ENCODE measurements around the gene CD44.

The CD44 gene

GRCh38 chr11:35144136-35144741, 5.3 kb downstream of the CD44 start:
- peaks cover 15% of the 10 kb centered on the region for H3K36me3 ChIP-seq (ENCODE audit: insufficient read depth, low read length)
- peaks cover 62% of the 10 kb centered on the region for H3K4me1 ChIP-seq (ENCODE audit: insufficient read depth, low read length)
- H2AFZ ChIP-seq (ENCODE audit: low read depth, low read length) = no peak overlapping the region
- H3K27me3 ChIP-seq (ENCODE audit: insufficient read depth, low read length, poor library complexity) = no peaks in the 10 kb centered on the region
- TF ChIP-seq EZH2 (IDR thresholded peaks at IDR 0.05; ENCODE audit: borderline replicate concordance, low read depth, low read length, severe bottlenecking) (no peak), CTCF (IDR thresholded peaks at IDR 0.05; ENCODE audit: borderline replicate concordance, extremely low read depth, low read length, poor library complexity, severe bottlenecking) (peak; percentile 25)
- peak; percentile 79 for ATAC-seq (ENCODE audit: insufficient read depth, low read depth)
- peak overlapping the region in 1 of 2 experiments; percentile 33; a peak in 2 of 4 replicates for H3K4me3 ChIP-seq (ENCODE audit: low read depth in 1 of 2, low read length in 2 of 2)
- H3K9ac ChIP-seq (ENCODE audit: low read depth, low read length) = peak overlapping the region; percentile 16; the same call in 1 of the 2 replicates
- peak overlapping the region; percentile 74 for H3K27ac ChIP-seq (ENCODE audit: low read length)
- peaks cover 21% of the 10 kb centered on the region; the same call in 1 of the 2 replicates for H4K20me1 ChIP-seq (ENCODE audit: insufficient read depth, low read length)
- H3K79me2 ChIP-seq (ENCODE audit: insufficient read depth, low read length) = peaks cover 92% of the 10 kb centered on the region
- DNase-seq = peak; percentile 77
- no peaks in the 10 kb centered on the region for H3K9me3 ChIP-seq (ENCODE audit: insufficient read depth, low read length, severe bottlenecking)
- peak overlapping the region; percentile 50 for H3K4me2 ChIP-seq (ENCODE audit: insufficient read depth, low read length)

- Histone ChIP-seq H2AFZ (ENCODE audit: low read depth, low read length) (no peak overlapping the region), H3K27me3 (ENCODE audit: insufficient read depth, low read length, poor library complexity) (no peaks in the 10 kb centered on the region), H3K4me1 (ENCODE audit: insufficient read depth, low read length) (peaks cover 58% of the 10 kb centered on the region), H3K36me3 (ENCODE audit: insufficient read depth, low read length) (peaks cover 15% of the 10 kb centered on the region), H3K9ac (ENCODE audit: low read depth, low read length) (no peak overlapping the region), H3K4me3 (ENCODE audit: low read depth in 1 of 2, low read length in 2 of 2) (no peak overlapping the region), H3K79me2 (ENCODE audit: insufficient read depth, low read length) (peaks cover 92% of the 10 kb centered on the region), H3K9me3 (ENCODE audit: insufficient read depth, low read length, severe bottlenecking) (no peaks in the 10 kb centered on the region), H4K20me1 (ENCODE audit: insufficient read depth, low read length) (peaks cover 21% of the 10 kb centered on the region; the same call in 1 of the 2 replicates), H3K27ac (ENCODE audit: low read length) (peak overlapping the region; percentile 74), H3K4me2 (ENCODE audit: insufficient read depth, low read length) (peak overlapping the region; percentile 50)
- no peak for DNase-seq
- ATAC-seq (ENCODE audit: insufficient read depth, low read depth) = no peak
- TF ChIP-seq EZH2 (IDR thresholded peaks at IDR 0.05; ENCODE audit: borderline replicate concordance, low read depth, low read length, severe bottlenecking) = no peak
- TF ChIP-seq CTCF (IDR thresholded peaks at IDR 0.05; ENCODE audit: borderline replicate concordance, extremely low read depth, low read length, poor library complexity, severe bottlenecking) = no peak
These were observed 5.8 kb downstream of the CD44 start for GRCh38 chr11:35144806-35145205.

- Histone ChIP-seq H2AFZ (ENCODE audit: low read depth, low read length) (no peak overlapping the region), H3K27me3 (ENCODE audit: insufficient read depth, low read length, poor library complexity) (no peaks in the 10 kb centered on the region), H3K36me3 (ENCODE audit: insufficient read depth, low read length) (peaks cover 15% of the 10 kb centered on the region), H3K79me2 (ENCODE audit: insufficient read depth, low read length) (peaks cover 92% of the 10 kb centered on the region), H3K4me3 (ENCODE audit: low read depth in 1 of 2, low read length in 2 of 2) (no peak overlapping the region), H3K9me3 (ENCODE audit: insufficient read depth, low read length, severe bottlenecking) (no peaks in the 10 kb centered on the region), H3K4me1 (ENCODE audit: insufficient read depth, low read length) (peaks cover 54% of the 10 kb centered on the region), H4K20me1 (ENCODE audit: insufficient read depth, low read length) (peaks cover 21% of the 10 kb centered on the region; the same call in 1 of the 2 replicates), H3K4me2 (ENCODE audit: insufficient read depth, low read length) (peak overlapping the region; percentile 50; the same call in 1 of the 2 replicates), H3K9ac (ENCODE audit: low read depth, low read length) (no peak overlapping the region), H3K27ac (ENCODE audit: low read length) (peak overlapping the region; percentile 74; the same call in 1 of the 2 replicates)
- DNase-seq = no peak
- TF ChIP-seq EZH2 (IDR thresholded peaks at IDR 0.05; ENCODE audit: borderline replicate concordance, low read depth, low read length, severe bottlenecking) = no peak
- no peak for ATAC-seq (ENCODE audit: insufficient read depth, low read depth)
These were observed 6.3 kb downstream of the CD44 start for GRCh38 chr11:35145271-35145670.

GRCh38 chr11:35146074-35146521, 7.1 kb downstream of the CD44 start:
- Histone ChIP-seq H4K20me1 (ENCODE audit: insufficient read depth, low read length) (peaks cover 21% of the 10 kb centered on the region; the same call in 1 of the 2 replicates), H3K27me3 (ENCODE audit: insufficient read depth, low read length, poor library complexity) (no peaks in the 10 kb centered on the region), H3K4me3 (ENCODE audit: low read depth in 1 of 2, low read length in 2 of 2) (no peak overlapping the region), H3K4me2 (ENCODE audit: insufficient read depth, low read length) (no peak overlapping the region), H3K27ac (ENCODE audit: low read length) (no peak overlapping the region), H3K9ac (ENCODE audit: low read depth, low read length) (no peak overlapping the region), H3K79me2 (ENCODE audit: insufficient read depth, low read length) (peaks cover 92% of the 10 kb centered on the region), H3K9me3 (ENCODE audit: insufficient read depth, low read length, severe bottlenecking) (no peaks in the 10 kb centered on the region), H2AFZ (ENCODE audit: low read depth, low read length) (no peak overlapping the region), H3K4me1 (ENCODE audit: insufficient read depth, low read length) (peaks cover 46% of the 10 kb centered on the region), H3K36me3 (ENCODE audit: insufficient read depth, low read length) (peaks cover 15% of the 10 kb centered on the region)
- no peak for DNase-seq
- TF ChIP-seq EZH2 (IDR thresholded peaks at IDR 0.05; ENCODE audit: borderline replicate concordance, low read depth, low read length, severe bottlenecking) (no peak), CTCF (IDR thresholded peaks at IDR 0.05; ENCODE audit: borderline replicate concordance, extremely low read depth, low read length, poor library complexity, severe bottlenecking) (no peak)
- no peak for ATAC-seq (ENCODE audit: insufficient read depth, low read depth)

Measured in DND-41 (cell line).